ENCODE data around the gene CDH23. TPM values are rescaled to one million over a fixed set of nuclear protein-coding genes. Genes with fewer than 3 reads are reported as not detected.

CDH23 gene
- total RNA-seq, 4 donors from 2014 or later, result 0.72 to 4.1 (median 2.2) TPM

GRCh38 chr10:71735709-71736569 is 339.2 kb downstream of the CDH23 start:
- no peak overlapping the region for H3K27ac ChIP-seq
- DNase-seq (ENCODE audit: low spot score in 2 of 2), result peak in 1 of 2 donors; percentile 66
- no peak for TF ChIP-seq CTCF (IDR thresholded peaks at IDR 0.05)
- TF ChIP-seq POLR2AphosphoS5 (IDR thresholded peaks at IDR 0.05), result no peak
- TF ChIP-seq EP300 (IDR thresholded peaks at IDR 0.05), result no peak
- TF ChIP-seq POLR2A (IDR thresholded peaks at IDR 0.05), result no peak
- H3K36me3 ChIP-seq, result no peaks in the 10 kb centered on the region
- H3K9me3 ChIP-seq, result no peaks in the 10 kb centered on the region
- WGBS, result 70% methylated on average over 6 of the region's 16 CpGs
- H3K27me3 ChIP-seq, result no peaks in the 10 kb centered on the region
- peaks cover 51% of the 10 kb centered on the region for H3K4me1 ChIP-seq
- H3K4me3 ChIP-seq, result no peak overlapping the region

- Histone ChIP-seq H3K4me1 (peaks cover 51% of the 10 kb centered on the region), H3K4me3 (no peak overlapping the region), H3K27ac (peak overlapping the region; percentile 44), H3K9me3 (no peaks in the 10 kb centered on the region), H3K36me3 (no peaks in the 10 kb centered on the region), H3K27me3 (no peaks in the 10 kb centered on the region)
- no peak for DNase-seq (ENCODE audit: low spot score in 2 of 2)
- no peak for TF ChIP-seq POLR2A (IDR thresholded peaks at IDR 0.05)
- no peak for TF ChIP-seq CTCF (IDR thresholded peaks at IDR 0.05)
- no peak for TF ChIP-seq POLR2AphosphoS5 (IDR thresholded peaks at IDR 0.05)
- TF ChIP-seq EP300 (IDR thresholded peaks at IDR 0.05), result no peak
- WGBS, result 56% methylated on average over 2 of the region's 2 CpGs
Observed at GRCh38 chr10:71736570-71736952, 339.8 kb downstream of the CDH23 start.

GRCh38 chr10:71737001-71737833 is 340.5 kb downstream of the CDH23 start:
- peak overlapping the region; percentile 44 for H3K27ac ChIP-seq
- DNase-seq (ENCODE audit: low spot score in 2 of 2), result no peak
- no peaks in the 10 kb centered on the region for H3K9me3 ChIP-seq
- no peak overlapping the region for H3K4me3 ChIP-seq
- 47% methylated on average over 10 of the region's 12 CpGs for WGBS
- TF ChIP-seq EP300 (IDR thresholded peaks at IDR 0.05) (no peak), CTCF (IDR thresholded peaks at IDR 0.05) (no peak), POLR2AphosphoS5 (IDR thresholded peaks at IDR 0.05) (no peak), POLR2A (IDR thresholded peaks at IDR 0.05) (no peak)
- H3K27me3 ChIP-seq, result no peaks in the 10 kb centered on the region
- H3K36me3 ChIP-seq, result no peaks in the 10 kb centered on the region
- peaks cover 57% of the 10 kb centered on the region for H3K4me1 ChIP-seq

GRCh38 chr10:71737834-71738197 is 341.1 kb downstream of the CDH23 start:
- TF ChIP-seq EP300 (IDR thresholded peaks at IDR 0.05), result no peak
- TF ChIP-seq POLR2A (IDR thresholded peaks at IDR 0.05), result no peak
- no peak for TF ChIP-seq CTCF (IDR thresholded peaks at IDR 0.05)
- no peak for TF ChIP-seq POLR2AphosphoS5 (IDR thresholded peaks at IDR 0.05)
- WGBS, result 61% methylated on average over 3 of the region's 3 CpGs
- DNase-seq (ENCODE audit: low spot score in 2 of 2), result no peak
- peaks cover 63% of the 10 kb centered on the region for H3K4me1 ChIP-seq
- no peaks in the 10 kb centered on the region for H3K27me3 ChIP-seq
- H3K9me3 ChIP-seq, result no peaks in the 10 kb centered on the region
- H3K36me3 ChIP-seq, result no peaks in the 10 kb centered on the region
- peak overlapping the region; percentile 44 for H3K27ac ChIP-seq
- H3K4me3 ChIP-seq, result no peak overlapping the region

GRCh38 chr10:71739358-71739900 is 342.7 kb downstream of the CDH23 start:
- no peaks in the 10 kb centered on the region for H3K27me3 ChIP-seq
- TF ChIP-seq CTCF (IDR thresholded peaks at IDR 0.05) (no peak), POLR2A (IDR thresholded peaks at IDR 0.05) (no peak), EP300 (IDR thresholded peaks at IDR 0.05) (no peak), POLR2AphosphoS5 (IDR thresholded peaks at IDR 0.05) (no peak)
- peaks cover 75% of the 10 kb centered on the region for H3K4me1 ChIP-seq
- no peaks in the 10 kb centered on the region for H3K9me3 ChIP-seq
- H3K36me3 ChIP-seq, result no peaks in the 10 kb centered on the region
- H3K27ac ChIP-seq, result no peak overlapping the region
- H3K4me3 ChIP-seq, result no peak overlapping the region
- WGBS, result 98% methylated on average over 7 of the region's 8 CpGs
- DNase-seq (ENCODE audit: low spot score in 2 of 2), result no peak

Data from suprapubic skin (tissue), 4 donors.